GM10266 (cell line): ENCODE measurements around the gene ZNF76.

Source experiments
- DNase-seq: peaks from one replicate; pipeline ENCODE4 v3.0.0; 2012; ENCODE audit errors: extremely low spot score
- CTCF ChIP-seq: IDR thresholded peaks from 2 replicates; pipeline ENCODE4 v1.5.1; 2012; ENCODE audit warnings: mild to moderate bottlenecking, low read depth; ENCODE audit not compliant: control insufficient read depth, insufficient read depth; ENCODE audit errors: missing control alignments

The ZNF76 gene

DNA sequence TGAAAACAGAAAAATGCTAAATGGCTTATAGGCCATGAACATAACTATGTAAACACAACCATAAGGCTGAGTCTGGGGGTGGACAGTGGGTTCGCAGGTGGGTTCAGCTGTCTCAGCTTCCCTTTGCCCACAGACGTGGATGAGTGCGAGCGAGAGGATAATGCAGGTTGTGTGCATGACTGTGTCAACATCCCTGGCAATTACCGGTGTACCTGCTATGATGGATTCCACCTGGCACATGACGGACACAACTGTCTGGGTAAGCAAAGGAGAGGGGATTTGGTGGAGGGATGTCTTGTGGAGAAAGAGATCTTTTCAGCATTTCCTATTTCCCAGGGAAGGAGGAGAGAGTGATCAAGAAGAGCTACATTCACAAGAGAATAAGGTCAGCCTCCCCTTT lies 31.1 kb upstream of the ZNF76 start:
- DNase-seq = no peak
- no peak for TF ChIP-seq CTCF

DNA sequence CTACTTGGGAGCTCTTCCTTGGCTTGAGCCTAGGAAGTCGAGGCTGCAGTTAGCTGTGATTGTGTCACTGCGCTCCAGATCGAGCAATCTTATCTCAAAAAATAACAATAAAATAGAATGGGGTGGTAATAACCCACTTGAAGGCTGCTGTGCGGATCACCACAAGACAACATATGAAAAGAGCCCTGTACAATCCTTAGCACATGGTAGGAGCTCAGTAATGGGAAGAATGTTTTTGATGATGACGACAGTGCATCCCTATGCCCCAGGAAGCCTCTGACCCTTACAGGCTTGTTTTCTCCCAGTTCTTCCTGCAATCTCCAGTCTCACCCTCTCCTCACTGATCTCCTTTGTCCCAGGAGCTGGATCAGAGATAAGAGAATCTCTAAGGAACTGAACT lies 30.2 kb upstream of the ZNF76 start:
- no peak for TF ChIP-seq CTCF
- no peak for DNase-seq

DNA sequence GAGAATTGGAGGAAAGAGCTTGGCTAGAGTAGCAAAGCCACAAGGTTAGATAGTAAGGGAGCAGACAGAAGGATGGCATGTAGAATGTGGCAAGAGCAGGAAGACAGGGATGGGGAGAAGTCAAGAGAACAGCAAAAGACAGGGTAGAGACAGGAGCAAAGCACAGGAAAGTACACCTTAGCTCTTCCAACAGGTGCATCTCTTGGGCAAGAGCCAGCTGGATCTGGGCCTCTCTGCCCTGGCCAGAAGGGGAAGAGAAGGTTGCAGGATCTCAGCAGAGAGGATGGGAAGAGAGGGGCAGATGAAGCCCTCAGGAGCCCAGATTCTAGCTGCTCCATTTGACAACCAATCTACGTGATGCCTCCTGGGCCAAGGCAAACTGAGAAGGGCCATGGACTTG lies 29.0 kb upstream of the ZNF76 start:
- no peak for DNase-seq
- no peak for TF ChIP-seq CTCF

GRCh38 chr6:35230950-35231349 lies 28.6 kb upstream of the ZNF76 start:
- DNase-seq = no peak
- TF ChIP-seq CTCF = no peak

GRCh38 chr6:35231563-35231962 lies 28.0 kb upstream of the ZNF76 start:
- no peak for DNase-seq
- no peak for TF ChIP-seq CTCF

DNA sequence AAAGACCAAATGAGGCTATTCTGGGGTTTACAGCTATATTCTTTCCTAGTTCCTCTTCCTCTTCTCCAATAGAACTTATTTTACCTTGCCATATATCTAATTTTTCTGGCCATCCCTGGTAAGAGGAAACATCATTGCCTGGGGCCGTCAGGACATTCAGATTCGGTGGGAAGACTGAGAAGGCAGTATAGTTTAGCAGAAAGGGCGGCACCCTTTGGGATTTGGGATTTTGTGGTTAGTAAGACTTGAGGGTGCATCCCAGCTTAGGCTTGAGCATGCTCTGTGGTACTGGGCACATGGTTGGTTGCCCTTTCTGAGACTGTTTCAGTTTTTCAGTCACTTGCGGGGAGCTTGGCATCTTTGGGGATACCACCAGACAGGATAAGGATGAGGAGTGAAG lies 24.6 kb upstream of the ZNF76 start:
- DNase-seq = no peak
- TF ChIP-seq CTCF = no peak

DNA sequence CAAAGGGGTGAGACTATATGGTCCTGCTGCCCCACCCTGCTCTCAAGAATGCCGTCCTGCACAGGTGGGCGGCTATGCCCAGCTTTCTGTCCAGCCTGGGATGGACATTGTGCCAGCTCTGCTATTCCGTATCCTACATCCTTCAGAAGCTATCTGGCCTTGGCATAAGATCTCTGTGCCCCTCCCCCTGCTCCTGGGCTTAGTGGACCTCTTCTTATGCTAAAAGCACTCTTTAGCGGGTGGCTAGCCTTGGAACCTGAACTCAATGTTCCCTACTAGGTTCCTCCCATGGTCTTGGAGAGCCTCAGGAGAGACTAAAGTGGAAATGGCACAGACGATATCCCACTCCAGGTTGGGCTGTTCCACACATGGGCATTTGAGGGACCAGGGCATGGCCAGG lies 23.3 kb upstream of the ZNF76 start:
- TF ChIP-seq CTCF = no peak

More for the DNA sequence above, 23.3 kb upstream of the ZNF76 start:
- no peak for DNase-seq
